Esophagus mucosa (tissue), 1 donor: ENCODE results near the gene WNT1. TPM values are rescaled to one million over a fixed set of nuclear protein-coding genes. Genes with fewer than 3 reads are reported as not detected.

Source experiments
- ATAC-seq: fragments of 200-7000 bp; cut with Tn5 transposase; one replicate; pipeline ENCODE4 v1.9.1; 2020
- total RNA-seq: library from RNA; stranded (reverse); gene quantifications from one replicate; pipeline ENCODE4 v1.2.4, GENCODE V29; 2023
- donor health status: DM: yes; HTN: yes; CAD: no.

Gene WNT1
- total RNA-seq, 1 donor from 2014 or later, result not detected

GRCh38 chr12:49010092-49010668, 32.1 kb downstream of the WNT1 start:
- no peak for ATAC-seq

GRCh38 chr12:49012739-49013138, 34.6 kb downstream of the WNT1 start:
- ATAC-seq, result no peak

- ATAC-seq, result no peak
Measured at GRCh38 chr12:49013428-49013827, 35.3 kb downstream of the WNT1 start.

GRCh38 chr12:49014547-49014946, 36.4 kb downstream of the WNT1 start:
- no peak for ATAC-seq

- ATAC-seq, result no peak
Measured at GRCh38 chr12:49015196-49015595, 37.1 kb downstream of the WNT1 start.

- ATAC-seq, result peak; percentile 5
Measured at GRCh38 chr12:49017891-49018260, 39.8 kb downstream of the WNT1 start.

- ATAC-seq, result peak; percentile 94
Measured at GRCh38 chr12:49018261-49019119, 40.4 kb downstream of the WNT1 start, which contains the start of gene PRKAG1. Gene PRKAG1 (minus strand): TSS chr12:49018776. CDS start chr12:49018740, 36 bp downstream.

GRCh38 chr12:49019120-49019430, 41.0 kb downstream of the WNT1 start:
- peak; percentile 1 for ATAC-seq

GRCh38 chr12:49019443-49020324, 41.6 kb downstream of the WNT1 start:
- no peak for ATAC-seq

GRCh38 chr12:49020441-49020840, 42.3 kb downstream of the WNT1 start:
- no peak for ATAC-seq

- ATAC-seq, result no peak
Measured at GRCh38 chr12:49021292-49021915, 43.3 kb downstream of the WNT1 start.

GRCh38 chr12:49022558-49023178, 44.5 kb downstream of the WNT1 start:
- ATAC-seq, result no peak

- ATAC-seq, result no peak
Measured at GRCh38 chr12:49023812-49024211, 45.7 kb downstream of the WNT1 start.

GRCh38 chr12:49024543-49024942, 46.4 kb downstream of the WNT1 start:
- no peak for ATAC-seq

- no peak for ATAC-seq
Measured at GRCh38 chr12:49025463-49025862, 47.3 kb downstream of the WNT1 start.

- ATAC-seq, result no peak
Measured at GRCh38 chr12:49026101-49026500, 48.0 kb downstream of the WNT1 start.

GRCh38 chr12:49026678-49027480, 48.8 kb downstream of the WNT1 start:
- no peak for ATAC-seq

- ATAC-seq, result no peak
Measured at GRCh38 chr12:49027846-49028555, 49.9 kb downstream of the WNT1 start.

- ATAC-seq, result no peak
Measured at GRCh38 chr12:49028666-49029275, 50.6 kb downstream of the WNT1 start.

GRCh38 chr12:49030119-49030518, 52.0 kb downstream of the WNT1 start:
- no peak for ATAC-seq
